NCI-H2029 (cell line): Measurements from ENCODE around the gene SLFN12L.
"Not testable (repeated sequence)": the region's sequence is repeated elsewhere in the genome, so short reads cannot be mapped to it uniquely, and the experiment has no call there.

Experiments
- DNase-seq: peaks from one replicate; lab custom pipeline; 2025; lab: John Stamatoyannopoulos, UW

Gene SLFN12L

DNA sequence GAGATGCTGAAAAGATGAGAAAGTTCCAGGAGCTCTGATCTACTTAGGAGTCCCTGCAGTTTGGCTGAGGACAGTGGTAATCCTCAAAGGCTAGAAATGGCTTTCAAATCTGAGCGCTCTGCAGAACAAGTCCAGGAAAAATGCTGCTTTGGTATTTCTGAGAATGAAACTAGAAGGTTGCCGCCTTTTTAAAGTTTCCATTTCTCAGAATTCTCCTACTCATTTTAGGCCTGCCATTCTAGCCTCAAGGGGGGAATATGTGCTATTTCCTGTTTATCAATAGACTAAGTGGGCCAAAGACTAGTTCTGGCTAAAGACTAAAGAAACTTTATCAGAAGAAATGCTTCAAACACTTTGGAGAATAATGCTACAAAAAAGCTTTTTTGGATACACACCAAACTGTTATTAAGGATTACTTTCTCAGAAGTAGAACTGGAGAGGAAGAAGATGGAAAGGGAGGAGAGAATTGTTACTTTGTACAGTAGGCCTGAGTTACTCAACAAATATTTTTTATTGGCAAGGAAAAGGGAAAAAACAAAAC, at the start of gene SLFN12L:
Gene SLFN12L (minus strand): TSS at position 78 of the 541 bp plus-strand sequence. CDS start 15,314 bp downstream, outside the sequence.
- DNase-seq, result no peak

DNA sequence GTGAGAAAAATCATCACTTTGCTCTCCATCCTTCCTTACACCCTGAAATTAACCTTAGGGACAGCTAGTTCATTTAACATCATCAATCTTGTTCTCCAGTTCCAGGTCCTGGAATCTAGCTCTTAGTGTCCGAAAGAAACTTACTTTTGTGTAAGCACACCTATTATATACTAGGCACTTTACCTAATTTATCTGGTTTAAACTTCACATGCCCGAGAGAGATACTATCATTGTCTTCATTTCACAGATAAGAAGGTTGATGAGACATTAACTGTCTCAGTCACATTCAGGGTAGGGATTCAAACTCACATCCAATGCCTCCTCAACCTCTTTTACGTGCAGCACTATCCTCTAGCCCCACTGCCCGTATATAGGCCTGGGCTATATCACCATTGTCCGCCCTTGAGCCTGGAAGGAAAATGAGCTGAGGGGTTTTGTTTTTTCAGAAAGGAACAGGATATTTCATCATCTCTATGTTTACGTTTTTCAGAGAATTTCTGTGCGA, 49.1 kb upstream of the SLFN12L start:
- DNase-seq, result no peak

DNA sequence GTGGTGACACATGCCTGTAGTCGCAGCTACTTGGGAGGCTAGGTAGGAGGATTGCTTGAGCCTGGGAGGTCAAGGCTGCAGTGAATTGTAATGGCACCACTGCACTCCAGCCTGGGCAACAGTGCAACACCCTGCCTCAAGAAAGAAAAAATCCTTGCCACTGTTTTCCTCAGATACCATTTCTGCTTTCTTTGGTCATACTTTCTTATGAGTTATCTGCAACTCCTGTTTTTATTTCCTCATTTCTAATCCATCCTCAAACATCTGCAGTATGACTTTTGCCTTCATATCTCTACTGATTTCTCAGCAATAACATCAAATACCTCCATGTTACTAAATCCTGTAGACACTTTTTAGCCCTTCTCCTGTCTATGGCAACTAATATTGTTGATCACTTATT, 46.6 kb upstream of the SLFN12L start:
- DNase-seq, result no peak

DNA sequence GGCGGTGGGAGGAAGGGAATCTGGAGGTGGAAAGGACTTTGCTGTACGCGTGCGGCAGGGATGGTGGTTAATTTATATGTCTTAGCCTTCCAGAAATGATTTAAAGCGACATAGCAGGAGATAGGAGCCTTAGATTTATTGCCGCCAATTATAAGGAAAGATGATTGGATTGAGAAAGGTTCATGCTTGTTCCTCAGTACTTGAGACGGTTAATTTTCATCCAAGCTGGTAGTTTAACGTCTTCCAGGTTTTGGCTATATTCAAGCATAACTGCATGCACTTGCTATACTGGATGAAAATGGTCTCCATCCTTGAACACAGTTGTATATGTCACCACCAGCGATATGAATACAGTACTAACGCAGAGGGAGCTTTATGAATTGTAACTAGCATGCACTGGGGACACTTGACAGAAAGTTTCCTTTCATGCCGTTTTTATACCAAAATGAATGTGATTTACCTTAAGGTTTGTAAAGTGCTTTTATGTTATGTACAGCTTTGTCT, 41.5 kb upstream of the SLFN12L start:
- no peak for DNase-seq

DNA sequence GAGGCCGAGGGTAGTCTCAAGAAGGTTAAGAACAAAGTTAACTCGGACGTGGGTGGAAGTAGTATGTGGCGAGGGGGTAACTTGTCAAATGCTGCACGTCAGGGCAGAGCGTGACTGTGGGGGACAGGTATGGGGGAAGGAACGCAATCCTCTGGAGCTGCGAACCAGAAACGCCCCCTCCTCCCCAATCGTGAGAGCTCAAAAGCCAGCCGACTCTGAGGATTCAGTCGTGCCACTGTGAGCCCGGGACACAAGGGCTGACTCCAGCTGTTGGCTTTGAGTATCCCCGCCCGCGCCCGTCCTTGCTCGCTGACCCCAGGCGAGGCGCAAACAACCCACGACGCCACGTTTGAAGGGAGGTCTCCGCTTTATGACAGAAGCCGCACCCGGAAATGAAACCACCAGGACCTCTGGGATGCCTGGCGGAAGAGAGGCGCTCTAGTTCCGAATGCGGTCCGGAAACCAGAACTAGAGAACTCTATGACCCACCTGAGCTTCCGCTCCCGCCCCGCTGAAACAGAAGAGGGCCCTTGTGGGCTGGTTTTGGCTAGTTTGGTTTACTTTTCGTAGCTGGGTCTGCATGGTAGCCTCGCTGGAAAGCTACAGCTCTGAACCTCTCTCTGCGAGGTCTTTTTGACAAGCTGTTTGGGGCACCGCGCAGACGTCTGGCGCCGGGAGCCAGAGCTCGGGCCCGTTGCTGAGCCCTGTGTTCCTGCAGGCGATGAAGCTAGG, 40.9 kb upstream of the SLFN12L start, which contains the start of gene PEX12:
Gene PEX12 (minus strand): TSS at position 375 of the 732 bp plus-strand sequence. CDS start 550 bp downstream, outside the sequence.
- DNase-seq, result peak; percentile 90

DNA sequence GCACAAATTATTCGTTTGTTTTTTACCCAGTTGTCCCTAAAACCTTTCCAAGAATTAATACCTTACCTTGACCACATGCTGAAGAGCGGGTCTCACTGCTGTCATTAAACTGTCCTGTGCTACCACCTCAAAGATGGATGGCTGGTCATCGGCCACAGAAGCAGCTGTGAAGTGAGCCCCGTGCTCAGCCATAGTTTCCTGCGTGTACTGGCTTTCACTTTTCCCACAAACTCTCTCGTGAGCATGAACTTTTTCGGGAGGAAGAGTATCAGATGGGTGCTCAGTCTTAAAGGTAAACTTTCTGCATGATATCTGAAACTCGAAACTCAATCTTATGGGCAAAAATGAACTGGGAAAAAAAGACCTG, 40.3 kb upstream of the SLFN12L start:
- no peak for DNase-seq

DNA sequence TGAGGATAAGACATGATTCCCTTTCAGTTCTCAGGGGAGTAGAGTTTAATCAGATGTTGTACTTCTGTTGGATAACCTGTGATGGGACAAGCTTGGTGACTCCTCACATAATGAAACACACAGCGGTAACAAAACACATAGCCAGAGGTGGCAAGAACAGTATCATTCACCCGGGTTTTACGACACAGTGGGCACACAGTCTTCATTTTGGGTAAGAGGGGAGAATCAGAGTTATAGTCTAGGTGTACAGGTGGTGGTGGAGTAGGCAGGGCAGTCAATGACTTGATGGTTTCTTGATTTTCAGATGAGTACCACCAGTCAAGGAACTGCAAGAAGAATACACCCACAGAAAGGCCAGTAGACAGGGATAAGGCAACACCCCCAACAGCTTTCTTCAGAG, 38.3 kb upstream of the SLFN12L start:
- no peak for DNase-seq

DNA sequence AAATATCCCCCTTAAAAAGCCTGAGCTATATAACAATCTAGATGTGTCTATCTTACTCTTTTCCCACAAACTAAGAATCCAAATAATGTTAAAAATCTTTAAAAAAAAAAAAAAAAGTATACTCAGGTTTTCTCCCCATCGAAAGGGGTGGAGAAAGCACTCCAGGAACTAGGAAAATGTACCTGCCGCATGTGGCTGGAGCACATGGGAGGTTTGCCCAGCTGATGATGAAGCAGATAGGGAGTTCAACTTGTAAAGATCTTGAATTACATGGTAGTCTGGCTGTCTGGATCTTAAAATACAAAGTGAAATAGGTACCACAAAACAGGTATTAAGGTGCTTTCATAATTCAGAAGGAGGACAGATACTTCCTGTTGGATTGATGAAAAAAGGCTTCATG, 31.9 kb upstream of the SLFN12L start:
- no peak for DNase-seq

DNA sequence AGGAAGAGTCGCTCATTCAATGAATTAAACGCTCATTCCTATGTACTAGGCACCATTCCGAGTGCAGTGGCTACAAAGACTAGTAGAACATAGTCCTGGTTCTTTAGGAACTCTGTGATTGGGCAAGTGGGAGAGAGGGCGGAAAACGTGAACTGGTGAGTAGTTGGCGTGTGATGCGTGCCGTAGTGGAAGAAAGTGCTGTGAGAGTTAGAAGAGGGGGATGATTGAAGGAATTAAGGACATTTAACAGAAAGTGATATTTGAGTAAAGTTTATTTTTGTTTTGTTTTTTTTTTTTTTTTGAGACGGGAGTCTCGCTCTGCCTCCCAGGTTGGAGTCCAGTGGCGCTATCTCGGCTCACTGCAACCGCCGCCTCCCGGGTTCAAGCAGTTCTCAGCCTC, 31.1 kb upstream of the SLFN12L start:
- DNase-seq, result no peak

DNA sequence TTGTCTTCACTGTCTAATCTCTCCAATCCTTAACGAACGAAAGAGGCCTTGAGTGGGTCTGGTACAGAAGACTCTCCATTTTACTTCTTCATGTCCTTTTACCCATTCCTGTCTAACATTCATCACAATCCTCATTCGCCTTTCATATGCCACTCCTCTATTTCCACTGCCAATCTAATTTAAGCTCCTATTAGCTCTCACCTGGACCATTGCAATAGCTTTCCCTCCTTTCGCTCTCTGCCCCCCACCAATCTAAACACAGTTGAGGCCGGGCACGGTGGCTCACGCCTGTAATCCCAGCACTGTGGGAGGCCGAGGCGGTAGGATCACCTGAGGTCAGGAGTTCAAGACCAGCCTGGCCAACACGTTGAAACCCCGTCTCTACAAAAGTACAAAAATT, 29.5 kb upstream of the SLFN12L start:
- DNase-seq, result no peak

DNA sequence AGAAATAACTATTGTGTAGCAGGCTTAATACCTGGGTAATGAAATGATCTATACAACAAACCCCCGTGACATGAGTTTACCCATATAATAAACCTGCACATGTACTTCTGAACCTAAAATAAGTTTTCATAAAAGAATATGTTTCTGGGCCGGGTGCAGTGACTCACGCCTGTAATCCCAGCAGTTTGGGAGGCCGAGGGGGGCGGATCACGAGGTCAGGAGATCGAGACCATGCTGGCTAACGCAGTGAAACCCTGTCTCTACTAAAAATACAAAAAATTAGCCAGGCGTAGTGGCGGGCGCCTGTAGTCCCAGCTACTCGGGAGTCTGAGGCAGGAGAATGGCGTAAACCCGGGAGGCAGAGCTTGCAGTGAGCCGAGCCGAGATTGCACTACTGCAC, 25.7 kb upstream of the SLFN12L start:
- not testable (repeated sequence) for DNase-seq

DNA sequence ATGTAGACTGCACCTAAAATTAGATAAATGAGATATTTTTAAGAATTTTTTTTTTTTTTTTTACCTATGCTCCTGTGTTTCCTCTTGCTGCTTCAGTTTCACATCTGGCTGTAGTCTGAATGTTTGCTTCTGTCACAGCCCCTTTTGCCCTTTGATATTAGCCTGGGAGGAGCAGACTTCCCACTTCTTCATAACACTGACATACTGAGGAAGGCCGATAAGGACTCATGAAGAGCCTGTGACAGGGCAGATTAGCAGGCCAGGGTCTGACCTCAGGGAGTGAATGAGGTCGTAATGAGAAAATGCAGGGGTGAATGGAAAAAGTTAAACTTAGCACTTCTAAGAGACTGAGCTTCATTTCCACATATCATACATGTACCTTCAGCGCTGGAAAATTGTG, 23.2 kb upstream of the SLFN12L start, which contains the start of gene SLFN14:
Gene SLFN14 (minus strand): TSS at position 117 of the 400 bp plus-strand sequence. CDS start 2,757 bp downstream, outside the sequence.
- no peak for DNase-seq

DNA sequence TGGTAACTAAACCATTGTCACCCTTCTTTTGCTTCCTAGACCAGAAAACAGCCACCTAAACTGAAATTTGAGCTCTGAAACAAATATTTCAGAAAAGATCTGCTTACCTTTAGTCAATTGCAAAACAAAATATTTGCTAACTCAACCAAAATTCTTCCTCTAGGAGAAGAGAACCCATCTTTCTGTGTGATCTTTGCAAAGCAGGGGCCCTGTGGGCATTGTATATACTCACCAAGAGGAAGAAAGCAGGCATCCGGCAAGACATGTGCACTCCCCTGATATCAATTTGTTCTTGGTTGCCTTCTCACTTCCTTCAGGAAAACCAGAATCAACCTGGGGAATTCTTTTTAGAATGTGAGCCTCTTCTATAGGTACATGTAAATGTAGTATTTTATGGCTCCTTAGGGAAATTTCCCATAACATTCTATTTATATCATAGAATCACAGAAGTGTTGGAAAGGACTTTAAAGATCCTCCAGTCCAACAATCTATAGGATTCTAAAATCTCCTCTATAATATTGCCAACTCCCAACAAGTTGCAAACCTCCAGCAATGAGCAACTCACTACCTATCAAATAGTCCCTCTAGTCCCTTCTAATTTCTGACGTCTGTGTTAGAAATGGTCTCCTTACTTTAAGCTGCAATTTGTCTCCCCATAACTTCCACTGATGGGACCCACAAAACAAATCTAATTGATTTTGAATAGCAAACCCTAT, 22.2 kb upstream of the SLFN12L start:
- DNase-seq, result no peak

DNA sequence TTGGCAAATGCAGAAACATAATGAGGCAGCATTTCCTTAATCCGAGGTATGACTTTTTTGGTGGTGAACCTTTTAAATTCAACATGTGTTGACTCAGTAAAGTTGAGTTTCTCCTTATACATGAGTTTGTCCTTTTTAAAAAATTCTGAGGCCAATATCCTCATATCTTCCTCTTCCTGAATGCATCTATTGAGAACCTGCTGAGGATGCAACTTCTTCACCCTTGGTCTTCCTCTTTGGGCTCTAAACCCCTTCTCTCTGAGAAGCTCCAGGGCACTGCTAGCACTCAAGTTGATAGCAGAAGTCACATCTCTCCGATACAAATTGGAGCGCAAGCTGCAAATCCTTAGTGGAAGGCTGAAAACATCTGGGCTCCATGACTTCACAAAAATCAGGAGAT, 19.9 kb upstream of the SLFN12L start:
- no peak for DNase-seq

DNA sequence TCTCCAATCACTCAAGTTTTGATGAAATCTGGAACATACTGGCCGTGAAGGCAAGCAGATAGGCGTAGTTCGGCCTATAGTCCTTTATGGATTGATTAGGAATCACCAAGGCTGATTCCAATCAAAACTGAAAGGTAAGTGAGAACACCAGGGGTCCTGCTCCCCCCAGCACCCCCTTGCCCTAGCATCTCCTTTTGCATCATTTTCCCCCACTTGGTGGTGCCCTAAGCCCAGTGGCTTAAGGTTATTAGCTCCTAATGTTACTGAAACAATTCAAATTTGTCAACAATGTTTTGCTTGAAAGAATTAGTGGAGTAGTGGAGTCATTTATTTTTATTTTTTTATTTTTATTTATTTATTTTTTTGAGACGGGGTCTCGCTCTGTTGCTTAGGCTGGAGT, 18.2 kb upstream of the SLFN12L start:
- DNase-seq, result no peak

DNA sequence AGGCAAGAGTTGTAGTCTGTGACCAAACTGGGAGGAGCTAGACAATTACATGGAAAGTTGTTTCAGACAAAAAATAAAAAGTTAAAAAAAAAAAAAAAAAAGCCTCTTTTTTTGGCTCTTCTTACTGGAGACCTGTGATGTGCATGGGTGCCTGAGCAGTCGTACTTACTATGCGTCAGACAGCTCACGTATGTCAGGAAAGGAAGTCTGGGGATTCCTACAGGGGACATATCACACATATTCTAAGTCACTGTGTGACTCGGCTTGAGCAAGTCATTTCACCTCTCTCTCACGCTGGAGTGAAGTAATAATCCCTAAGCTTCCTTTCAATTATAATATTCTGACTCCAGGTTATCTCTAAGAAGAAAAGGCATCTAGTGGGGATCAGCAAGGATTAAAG, 17.2 kb upstream of the SLFN12L start:
- DNase-seq, result no peak

DNA sequence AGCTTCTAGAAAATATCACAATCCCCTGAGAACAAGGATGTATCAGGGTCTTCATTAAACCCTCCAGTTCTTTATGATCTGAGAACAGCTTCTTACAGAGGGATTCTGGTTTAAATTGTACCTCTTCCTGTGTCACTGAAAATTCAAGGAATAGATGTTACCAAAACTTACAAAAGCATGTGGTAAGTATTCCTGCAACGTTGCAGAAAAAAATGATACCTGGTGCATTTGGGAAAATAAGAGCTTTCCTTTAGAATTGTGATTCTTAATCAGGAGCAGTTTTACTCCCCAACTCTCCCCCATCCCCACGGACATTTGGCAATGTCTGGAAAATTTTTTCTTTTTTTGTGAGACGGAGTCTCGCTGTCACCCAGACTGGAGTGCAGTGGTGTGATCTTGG, 15.8 kb upstream of the SLFN12L start:
- no peak for DNase-seq

DNA sequence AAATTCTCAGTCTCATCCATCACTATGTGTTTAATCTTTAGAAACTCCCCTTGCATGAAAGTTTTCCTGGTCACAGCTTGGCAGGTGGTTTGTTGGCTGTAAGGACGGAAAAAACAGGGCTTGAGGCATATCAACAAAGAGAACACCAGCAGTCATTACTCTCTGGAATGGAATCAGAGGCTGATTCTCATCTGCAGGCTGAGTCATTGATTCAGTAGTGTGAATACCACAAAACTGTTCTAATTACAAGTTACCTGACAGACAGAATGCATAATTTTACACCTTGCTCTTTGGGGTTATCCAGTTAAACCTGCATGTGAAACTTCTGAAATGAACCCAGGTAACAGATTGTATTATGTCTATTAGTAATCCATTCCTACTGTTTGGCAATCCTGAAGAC, 11.5 kb upstream of the SLFN12L start:
- no peak for DNase-seq

DNA sequence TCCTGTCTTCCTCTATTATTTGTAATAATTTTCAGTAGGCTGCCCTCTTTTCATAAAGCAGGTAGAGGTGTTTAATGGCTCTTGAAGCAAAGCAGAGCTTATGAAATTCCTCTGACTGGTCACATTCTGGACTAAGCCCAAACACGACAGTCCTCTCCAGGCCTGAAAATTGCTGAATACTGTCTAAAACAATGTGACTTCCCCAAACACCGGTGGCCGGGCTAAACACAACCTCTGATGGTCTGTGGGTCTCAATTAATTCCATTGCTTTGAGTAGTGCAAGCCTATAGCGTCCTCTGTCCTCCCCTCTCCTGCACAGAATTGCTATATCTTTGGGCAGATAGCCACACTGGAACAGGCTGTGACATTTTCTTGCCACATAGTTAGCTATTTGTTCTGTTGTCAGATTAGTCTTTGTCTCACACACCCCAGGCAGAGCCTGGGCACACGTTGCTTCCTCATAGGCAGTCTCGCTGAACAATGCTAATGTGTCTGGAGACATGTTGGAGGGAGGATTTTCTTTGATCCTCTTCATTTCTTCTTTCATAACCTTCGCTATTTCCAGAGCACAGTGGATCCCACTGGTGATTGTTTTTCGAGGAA, 10.8 kb upstream of the SLFN12L start:
- DNase-seq, result no peak

DNA sequence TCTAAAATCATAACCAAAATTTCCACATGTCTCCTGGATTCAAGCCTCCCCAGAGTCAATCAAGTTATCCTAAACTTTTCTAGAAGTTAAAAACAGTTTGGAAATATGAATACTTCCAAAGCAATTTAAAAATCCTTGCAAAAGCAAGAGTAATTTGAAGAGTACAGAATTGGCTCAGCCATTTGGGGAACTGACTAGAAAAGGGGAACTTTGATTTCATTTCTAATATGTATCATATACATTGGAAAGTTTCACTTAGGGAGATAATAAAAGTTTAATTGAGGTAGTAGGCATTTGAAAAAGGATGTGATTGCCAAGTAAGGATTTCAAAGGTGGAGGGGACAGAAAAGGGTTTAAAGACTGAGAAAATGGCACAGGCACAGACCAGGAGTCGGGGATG, 9.0 kb upstream of the SLFN12L start:
- DNase-seq, result no peak

DNA sequence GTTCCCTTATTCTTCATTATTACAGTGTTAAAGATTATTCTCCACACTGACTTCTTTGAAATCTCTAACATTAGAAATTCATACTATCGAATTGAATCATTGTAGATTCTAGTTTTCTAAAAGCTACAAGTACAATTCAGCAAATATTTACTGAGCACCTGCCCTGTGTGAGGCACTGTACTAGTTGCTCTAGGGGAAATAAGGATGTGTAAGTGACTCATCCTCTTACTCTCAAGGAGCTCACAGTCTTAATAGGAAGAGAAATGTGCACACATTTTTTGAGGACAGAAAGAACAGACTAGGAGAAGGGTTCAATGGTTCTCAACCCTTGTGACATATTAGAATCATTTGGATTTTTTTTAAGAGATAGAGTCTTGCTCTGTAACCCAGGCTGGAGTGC, 7.7 kb upstream of the SLFN12L start:
- no peak for DNase-seq

DNA sequence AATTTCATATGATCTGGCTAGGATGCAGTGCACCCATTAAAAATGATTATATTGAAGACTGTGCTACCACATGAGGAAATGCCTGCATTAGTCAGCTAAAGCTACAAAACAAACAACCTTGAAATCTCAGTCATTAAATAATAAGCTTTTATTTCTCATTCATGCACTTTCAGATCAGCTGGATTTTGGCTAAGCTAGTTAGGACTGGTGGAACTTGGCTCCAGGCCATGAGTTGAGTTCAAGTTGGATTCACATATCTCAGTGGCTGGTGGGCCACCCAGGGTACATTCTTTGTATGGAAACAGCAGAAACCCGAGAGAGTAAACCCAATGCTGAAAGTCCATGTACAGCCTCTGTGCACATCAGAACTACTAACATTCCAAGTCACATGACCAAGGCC, 6.4 kb upstream of the SLFN12L start:
- DNase-seq, result no peak
